ENCODE measurements around the gene CECR2.

Gene CECR2

GRCh38 chr22:17597217-17597616 is 228.0 kb downstream of the CECR2 start:
- TF ChIP-seq POLR2AphosphoS5 (IDR thresholded peaks at IDR 0.05; ENCODE audit: low read depth, low read length), result no peak
- TF ChIP-seq POU2F2 (IDR thresholded peaks at IDR 0.05; ENCODE audit: low read depth, low read length), result no peak
- no peak for TF ChIP-seq SPI1 (IDR thresholded peaks at IDR 0.05; ENCODE audit: low read depth, low read length)
- TF ChIP-seq TAF1 (IDR thresholded peaks at IDR 0.05; ENCODE audit: low read depth, low read length), result no peak
- TF ChIP-seq POLR2A (IDR thresholded peaks at IDR 0.05; ENCODE audit: low read depth, low read length), result no peak
- no peak for TF ChIP-seq PAX5 (IDR thresholded peaks at IDR 0.05; ENCODE audit: insufficient read depth, low read length, severe bottlenecking)
- DNase-seq (ENCODE audit: insufficient read length, low spot score) (no peak), FAIRE-seq (no peak)

- DNase-seq (ENCODE audit: insufficient read length, low spot score), result no peak
- TF ChIP-seq TAF1 (IDR thresholded peaks at IDR 0.05; ENCODE audit: low read depth, low read length) (no peak), PAX5 (IDR thresholded peaks at IDR 0.05; ENCODE audit: insufficient read depth, low read length, severe bottlenecking) (no peak), POLR2AphosphoS5 (IDR thresholded peaks at IDR 0.05; ENCODE audit: low read depth, low read length) (no peak)
- no peak for FAIRE-seq
Measured at GRCh38 chr22:17598318-17598717, 229.1 kb downstream of the CECR2 start.

DNA sequence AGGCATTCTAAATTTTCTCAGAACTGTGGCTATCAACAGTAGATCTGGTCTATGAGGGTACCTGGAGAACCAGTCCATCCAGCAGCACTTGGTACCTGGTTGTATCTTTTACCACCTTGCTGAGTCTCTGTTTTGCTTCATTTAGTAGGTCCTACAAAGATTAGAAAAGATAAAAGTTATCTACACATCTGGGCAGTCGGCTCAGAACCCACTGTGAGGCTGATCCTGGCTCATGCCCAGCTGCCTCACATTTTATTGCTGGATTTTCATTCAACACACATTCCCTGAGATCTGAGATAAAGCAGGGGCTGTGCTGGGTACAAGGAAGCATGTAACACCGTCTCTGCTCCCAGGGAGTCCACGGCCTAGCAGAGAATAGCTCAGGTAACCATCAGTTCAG is 231.8 kb downstream of the CECR2 start:
- FAIRE-seq (no peak), DNase-seq (ENCODE audit: insufficient read length, low spot score) (no peak)
- no peak for TF ChIP-seq POLR2A (IDR thresholded peaks at IDR 0.05; ENCODE audit: low read depth, low read length)

GRCh38 chr22:17603668-17604067 is 234.4 kb downstream of the CECR2 start:
- TF ChIP-seq POLR2A (IDR thresholded peaks at IDR 0.05; ENCODE audit: low read depth, low read length), result no peak
- no peak for TF ChIP-seq PAX5 (IDR thresholded peaks at IDR 0.05; ENCODE audit: insufficient read depth, low read length, severe bottlenecking)
- TF ChIP-seq SPI1 (IDR thresholded peaks at IDR 0.05; ENCODE audit: low read depth, low read length), result no peak
- TF ChIP-seq POU2F2 (IDR thresholded peaks at IDR 0.05; ENCODE audit: low read depth, low read length), result no peak
- TF ChIP-seq POLR2AphosphoS5 (IDR thresholded peaks at IDR 0.05; ENCODE audit: low read depth, low read length), result no peak
- TF ChIP-seq TAF1 (IDR thresholded peaks at IDR 0.05; ENCODE audit: low read depth, low read length), result no peak
- FAIRE-seq (no peak), DNase-seq (ENCODE audit: insufficient read length, low spot score) (no peak)

- DNase-seq (ENCODE audit: insufficient read length, low spot score) (no peak), FAIRE-seq (no peak)
- TF ChIP-seq TAF1 (IDR thresholded peaks at IDR 0.05; ENCODE audit: low read depth, low read length) (no peak), SPI1 (IDR thresholded peaks at IDR 0.05; ENCODE audit: low read depth, low read length) (no peak), POU2F2 (IDR thresholded peaks at IDR 0.05; ENCODE audit: low read depth, low read length) (no peak), POLR2AphosphoS5 (IDR thresholded peaks at IDR 0.05; ENCODE audit: low read depth, low read length) (no peak), POLR2A (IDR thresholded peaks at IDR 0.05; ENCODE audit: low read depth, low read length) (no peak), PAX5 (IDR thresholded peaks at IDR 0.05; ENCODE audit: insufficient read depth, low read length, severe bottlenecking) (no peak)
Measured at GRCh38 chr22:17606496-17606895, 237.2 kb downstream of the CECR2 start.
